Fibroblast of the aortic adventitia (primary cell): ENCODE results near the gene GLI3. TPM values are rescaled to one million over a fixed set of nuclear protein-coding genes. Genes with fewer than 3 reads are reported as not detected.
A peak's percentile ranks its signal among the peaks of the same experiment; 100 is the strongest.

Source experiments
- DNase-seq: peaks from one replicate; pipeline ENCODE4 v3.0.0-alpha.2; 2010; ENCODE audit warnings: low read depth
- H3K4me3 ChIP-seq: 2 replicates; pipeline ENCODE4 v1.5.1; 2011; ENCODE audit warnings: low read depth, mild to moderate bottlenecking, control low read depth, low read length, moderate library complexity
- total RNA-seq: library from RNA; depleted of rRNA; stranded (reverse); fragments of >200 nt; gene quantifications from 2 replicates; pipeline ENCODE4 v1.2.3, GENCODE V29; 2012; ENCODE audit warnings: low replicate concordance
- TF ChIP-seq, protein P1 (sequence below): IDR thresholded peaks from 2 replicates; pipeline ENCODE4 v1.5.1; 2011; ENCODE audit warnings: mild to moderate bottlenecking, low read length, control low read depth, inconsistent platforms; ENCODE audit not compliant: insufficient read depth

The GLI3 gene
- total RNA-seq, 1 donor, result 7.0 TPM

DNA sequence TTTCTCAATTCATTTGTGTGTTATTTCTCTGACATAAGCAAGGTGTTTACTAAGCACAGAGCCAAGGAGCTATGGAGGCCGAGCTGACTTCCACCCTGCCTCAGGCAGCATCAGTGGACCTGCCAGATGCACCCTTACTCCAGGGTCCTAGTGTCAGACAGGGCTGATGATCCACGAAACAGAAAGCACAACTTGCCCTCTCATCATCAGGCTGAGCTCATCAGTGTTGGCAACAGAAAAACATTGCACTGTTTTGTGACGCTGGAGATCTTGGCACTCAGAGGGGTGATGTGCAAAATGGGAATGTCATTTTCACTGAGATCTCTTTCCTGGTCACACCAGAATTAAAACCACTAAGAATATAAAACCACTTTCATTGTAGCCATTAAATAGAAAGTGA lies 201.8 kb downstream of the GLI3 start:
- no peak overlapping the region for H3K4me3 ChIP-seq
- TF ChIP-seq, protein P1, sequence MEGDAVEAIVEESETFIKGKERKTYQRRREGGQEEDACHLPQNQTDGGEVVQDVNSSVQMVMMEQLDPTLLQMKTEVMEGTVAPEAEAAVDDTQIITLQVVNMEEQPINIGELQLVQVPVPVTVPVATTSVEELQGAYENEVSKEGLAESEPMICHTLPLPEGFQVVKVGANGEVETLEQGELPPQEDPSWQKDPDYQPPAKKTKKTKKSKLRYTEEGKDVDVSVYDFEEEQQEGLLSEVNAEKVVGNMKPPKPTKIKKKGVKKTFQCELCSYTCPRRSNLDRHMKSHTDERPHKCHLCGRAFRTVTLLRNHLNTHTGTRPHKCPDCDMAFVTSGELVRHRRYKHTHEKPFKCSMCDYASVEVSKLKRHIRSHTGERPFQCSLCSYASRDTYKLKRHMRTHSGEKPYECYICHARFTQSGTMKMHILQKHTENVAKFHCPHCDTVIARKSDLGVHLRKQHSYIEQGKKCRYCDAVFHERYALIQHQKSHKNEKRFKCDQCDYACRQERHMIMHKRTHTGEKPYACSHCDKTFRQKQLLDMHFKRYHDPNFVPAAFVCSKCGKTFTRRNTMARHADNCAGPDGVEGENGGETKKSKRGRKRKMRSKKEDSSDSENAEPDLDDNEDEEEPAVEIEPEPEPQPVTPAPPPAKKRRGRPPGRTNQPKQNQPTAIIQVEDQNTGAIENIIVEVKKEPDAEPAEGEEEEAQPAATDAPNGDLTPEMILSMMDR, result no peak
- peak; percentile 59 for DNase-seq

DNA sequence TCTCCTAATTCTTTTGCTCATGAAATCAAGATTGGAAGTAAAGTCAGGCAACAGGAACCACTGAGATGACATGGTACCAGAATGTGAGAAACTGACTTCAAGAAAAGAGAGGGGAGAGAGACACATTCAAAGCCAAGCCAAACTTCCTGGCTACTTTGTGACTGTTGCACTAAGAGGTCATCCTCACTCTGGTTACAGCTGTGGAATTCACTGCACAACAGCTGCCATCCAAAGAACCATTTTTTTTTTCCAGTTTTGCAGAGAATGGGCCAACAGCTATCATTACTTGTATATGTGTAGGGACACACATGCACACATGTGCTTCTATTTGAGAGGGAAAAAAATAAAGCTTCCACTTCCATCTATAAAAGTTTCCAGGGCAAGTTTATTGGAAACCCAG lies 203.5 kb downstream of the GLI3 start:
- no peak for DNase-seq
- TF ChIP-seq, protein P1, result no peak
- H3K4me3 ChIP-seq, result no peak overlapping the region

DNA sequence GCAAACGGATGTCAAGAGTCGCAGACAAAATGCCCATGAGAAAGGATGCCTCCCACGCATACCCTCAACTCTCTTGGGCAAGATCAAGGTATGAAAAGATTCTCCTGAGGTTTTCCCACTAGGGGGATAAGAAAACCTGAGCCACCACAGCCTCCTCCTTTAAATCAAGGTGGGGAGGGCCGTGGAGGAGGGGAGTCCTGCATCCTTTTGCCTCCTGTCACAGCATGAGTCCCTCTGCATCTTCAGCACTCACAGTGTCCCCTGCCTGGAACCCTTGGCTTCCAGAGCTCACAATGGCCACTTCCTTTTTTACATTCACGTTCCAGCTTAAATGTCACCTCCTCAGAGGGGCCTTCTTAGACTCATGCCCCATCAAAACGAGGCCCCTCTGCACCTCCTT lies 207.6 kb downstream of the GLI3 start:
- no peak for DNase-seq
- TF ChIP-seq, protein P1, result no peak
- no peak overlapping the region for H3K4me3 ChIP-seq

DNA sequence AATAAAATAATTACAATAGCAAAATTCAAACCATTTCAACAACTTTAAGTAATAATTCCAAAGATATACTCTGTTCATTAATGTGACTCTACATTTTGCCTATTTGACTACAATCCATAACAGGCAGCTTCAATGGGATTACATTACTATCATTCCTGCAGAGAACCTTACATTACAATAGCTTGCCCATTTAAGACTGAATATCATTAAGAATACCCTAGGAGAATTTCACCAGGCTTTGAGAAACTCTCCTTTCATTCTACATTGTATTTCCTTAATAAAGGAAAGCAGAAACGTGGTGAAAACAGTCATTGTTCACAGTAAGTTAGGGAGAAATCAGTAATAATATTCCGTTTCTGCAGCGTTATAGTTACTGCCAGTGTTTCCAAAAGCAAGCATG lies 209.5 kb downstream of the GLI3 start:
- TF ChIP-seq, protein P1, result no peak
- DNase-seq, result no peak
- H3K4me3 ChIP-seq, result no peak overlapping the region

DNA sequence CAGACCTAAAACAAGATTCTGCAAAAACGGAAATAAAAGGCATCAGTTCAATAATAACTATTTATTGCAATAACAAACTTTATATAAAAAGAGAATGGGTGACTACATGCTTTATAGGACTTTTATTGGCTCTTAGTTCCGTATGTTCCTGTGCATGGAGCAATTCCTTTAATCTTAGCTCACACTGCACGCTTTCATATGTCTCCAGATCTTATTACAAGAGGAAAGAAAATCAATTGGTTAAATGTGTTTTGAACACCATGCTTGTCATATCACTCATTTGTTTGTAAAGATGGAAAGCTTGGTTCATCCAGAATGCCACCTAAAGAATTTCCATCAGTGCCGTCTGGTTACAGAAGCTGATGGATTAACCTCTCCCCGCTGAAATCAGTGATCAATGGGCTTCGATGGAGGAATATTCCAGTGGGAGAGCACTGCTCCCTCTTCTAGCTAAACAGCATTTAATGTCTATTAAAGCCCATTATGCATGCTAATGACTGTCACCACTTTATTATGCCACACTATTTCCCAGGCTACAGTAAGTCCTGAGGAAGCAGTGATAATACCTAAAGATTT lies 210.3 kb downstream of the GLI3 start:
- TF ChIP-seq, protein P1, result no peak
- no peak overlapping the region for H3K4me3 ChIP-seq

DNA sequence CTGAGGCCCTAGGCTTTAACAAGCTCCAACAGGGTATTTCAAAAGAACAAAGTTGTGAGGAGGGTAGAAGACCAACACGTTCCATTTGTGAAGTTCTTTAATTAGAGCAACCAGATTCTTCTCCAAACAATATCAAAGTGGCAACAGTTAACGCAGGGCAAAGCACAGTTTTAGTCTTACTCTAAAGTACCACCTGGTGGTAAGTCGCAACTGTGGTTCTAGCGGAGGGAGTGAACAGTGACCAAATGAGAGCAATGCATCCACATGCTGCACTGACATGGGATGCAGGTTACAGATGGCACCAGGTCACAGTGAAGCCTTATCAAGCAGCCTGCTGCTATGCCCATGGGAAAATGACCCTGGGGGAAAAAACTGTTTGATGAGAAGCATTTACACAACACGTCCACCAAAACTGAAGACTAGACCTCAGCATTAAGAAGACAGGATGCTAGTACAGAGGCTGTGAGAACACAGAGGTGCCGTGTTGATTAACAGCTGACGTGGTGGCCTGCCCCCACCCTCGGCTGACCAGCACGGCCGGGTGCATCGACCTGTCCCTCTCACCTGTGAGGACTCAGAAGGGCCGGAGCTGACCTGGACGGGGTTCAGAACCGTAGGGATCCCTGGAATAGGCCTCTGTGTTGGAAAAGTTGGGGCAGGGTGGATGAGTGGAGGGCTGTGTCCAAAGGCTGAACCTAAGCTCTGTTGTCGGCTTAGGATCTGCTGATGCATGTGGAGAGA lies 211.2 kb downstream of the GLI3 start:
- no peak for DNase-seq
- TF ChIP-seq, protein P1, result no peak
- no peak overlapping the region for H3K4me3 ChIP-seq

More for the DNA sequence above, 210.3 kb downstream of the GLI3 start:
- no peak for DNase-seq
